Endothelial cell of umbilical vein (primary cell): ENCODE measurements around the gene ARRDC1. TPM values are rescaled to one million over a fixed set of nuclear protein-coding genes. Genes with fewer than 3 reads are reported as not detected.

Source experiments
- BruUV-seq: library from RNA; stranded (reverse); fragments of 400-500 nt; replicated peaks from 2 replicates; lab custom pipeline; 2021; lab: Mats Ljungman, UMichigan
- CTCF ChIA-PET: fragments of 300-600, 350-600 bp; sonication (Branson Sonifier 250); formaldehyde crosslinking; loops from one replicate; lab custom pipeline; 2021; ENCODE audit warnings: antibody characterized with exemption, inconsistent platforms; lab: Charles Lee
- POLR2A ChIA-PET: fragments of 300-600, 350-600 bp; sonication (Branson Sonifier 250); formaldehyde crosslinking; loops from one replicate; lab custom pipeline; 2021; ENCODE audit warnings: antibody characterized with exemption, inconsistent platforms; lab: Charles Lee
- DNase-seq: peaks from one replicate; pipeline ENCODE4 v3.0.0-alpha.2; 2011; ENCODE audit warnings: low read depth, low spot score
- FAIRE-seq: peaks from 2 replicates; lab custom pipeline; 2011; peaks lifted over from hg19 to GRCh38; lab: Jason Lieb, UNC
- H2AFZ ChIP-seq: 2 replicates; pipeline ENCODE4 v1.6.0; 2012; ENCODE audit warnings: low read depth, low read length, control low read depth, inconsistent platforms
- H3K27ac ChIP-seq: 2 replicates; pipeline ENCODE4 v1.5.1; 2011; ENCODE audit warnings: low read depth, mild to moderate bottlenecking, control low read depth, low read length, moderate library complexity; ENCODE audit not compliant: insufficient read depth
- H3K27me3 ChIP-seq, 2 experiments: 2 replicates each; pipeline versions ENCODE4 v1.6.0 to v1.6.1; 2011; ENCODE audit warnings: low read length in 2 of 2, mixed read lengths in 1 of 2; ENCODE audit not compliant: control insufficient read depth in 2 of 2, insufficient read depth in 2 of 2
- H3K36me3 ChIP-seq, 2 experiments: 2 replicates in 1 of 2; 3 replicates in 1 of 2; pipeline ENCODE4 v1.5.1; 2011; ENCODE audit warnings: low read length in 2 of 2, mild to moderate bottlenecking in 1 of 2, moderate library complexity in 1 of 2; ENCODE audit not compliant: control insufficient read depth in 2 of 2, insufficient read depth in 2 of 2; ENCODE audit errors: extremely low read depth in 1 of 2
- H3K4me1 ChIP-seq: 3 replicates; pipeline ENCODE4 v1.5.1; 2011; ENCODE audit warnings: mild to moderate bottlenecking, low read length; ENCODE audit not compliant: control insufficient read depth, insufficient read depth; ENCODE audit errors: extremely low read depth
- H3K4me2 ChIP-seq: 2 replicates; pipeline ENCODE4 v1.6.1; 2011; ENCODE audit warnings: low read length, control low read depth, mixed read lengths; ENCODE audit not compliant: insufficient read depth
- H3K4me3 ChIP-seq, 3 experiments: fragments of 200-600 bp in 1 of 3; sonication (generic), shearing (Covaris generic) in 1 of 3; replicated peaks in 1 of 3; 2 replicates each; pipeline ENCODE4 v1.5.1; 2011 to 2016; ENCODE audit warnings: control low read depth in 3 of 3, low read length in 3 of 3, mild to moderate bottlenecking in 2 of 3, inconsistent platforms in 1 of 3, low read depth in 1 of 3, moderate library complexity in 1 of 3; ENCODE audit not compliant: insufficient read depth in 1 of 3
- H3K79me2 ChIP-seq: 2 replicates; pipeline ENCODE4 v1.6.0; 2012; ENCODE audit warnings: low read length, inconsistent platforms; ENCODE audit not compliant: control insufficient read depth, insufficient read depth
- H3K9ac ChIP-seq: replicated peaks from 2 replicates; pipeline ENCODE3; 2011; ENCODE audit warnings: low read length, control low read depth; ENCODE audit not compliant: insufficient read depth; ENCODE audit errors: extremely low read depth
- H3K9me1 ChIP-seq: replicated peaks from 3 replicates; pipeline ENCODE4 v1.6.0; 2011; ENCODE audit warnings: mild to moderate bottlenecking, low read length; ENCODE audit not compliant: control insufficient read depth, insufficient read depth; ENCODE audit errors: extremely low read depth
- H3K9me3 ChIP-seq: replicated peaks from 2 replicates; pipeline ENCODE4 v1.5.1; 2012; ENCODE audit warnings: low read length, inconsistent platforms; ENCODE audit not compliant: control insufficient read depth, insufficient read depth
- H4K20me1 ChIP-seq: replicated peaks from 2 replicates; pipeline ENCODE3; 2011; ENCODE audit warnings: mild to moderate bottlenecking, low read length; ENCODE audit not compliant: control insufficient read depth, insufficient read depth; ENCODE audit errors: extremely low read depth
- CTCF ChIP-seq, 2 donors: IDR thresholded peaks; 1 replicate in 1 of 2; 2 replicates in 1 of 2; pipeline ENCODE4 v1.5.1; 2011; ENCODE audit warnings: low read length in 2 of 2, mild to moderate bottlenecking in 2 of 2, moderate library complexity in 2 of 2, control low read depth in 1 of 2, inconsistent platforms in 1 of 2, low read depth in 1 of 2; ENCODE audit not compliant: insufficient read depth in 1 of 2; ENCODE audit errors: extremely low read depth in 1 of 2
- EZH2 ChIP-seq: IDR thresholded peaks from 2 replicates; pipeline ENCODE4 v1.6.1; 2012; ENCODE audit warnings: borderline replicate concordance, low read depth, mild to moderate bottlenecking, moderate library complexity, low read length, inconsistent platforms; ENCODE audit not compliant: severe bottlenecking
- GATA2 ChIP-seq: IDR thresholded peaks from 2 replicates; pipeline ENCODE4 v1.7.0; 2011; ENCODE audit warnings: low read depth, mild to moderate bottlenecking, moderate library complexity, mixed read lengths, low read length; ENCODE audit not compliant: insufficient read length, insufficient read depth
- MYC ChIP-seq: IDR thresholded peaks from one replicate; pipeline ENCODE4 v1.6.1; 2011; ENCODE audit warnings: mild to moderate bottlenecking, low read depth, low read length
- dilution Hi-C: fragments of 300-500 bp; cut with MboI; formaldehyde crosslinking; loops from one replicate; pipeline ENCODE4 v1.15.0; 2019; ENCODE audit warnings: low sequenced_read_pairs; ENCODE audit not compliant: extremely low pct_ligation_motif_present
- intact Hi-C: fragments of 100-400 bp; cut with micrococcal nuclease; formaldehyde crosslinking; loops from one replicate; pipeline ENCODE4 v1.10.0; 2022
- polyA plus RNA-seq, 4 experiments: library from polyadenylated mRNA; depleted of rRNA in 3 of 4; stranded (reverse) in 3 of 4; unstranded in 1 of 4; fragments of >200 nt; gene quantifications; 2 replicates each; pipeline versions ENCODE4 v1.2.1 to v1.2.3, GENCODE V29; 2011 to 2012; ENCODE audit warnings: missing spikeins in 1 of 4
- total RNA-seq: library from RNA; stranded (reverse); gene quantifications from 2 replicates; pipeline ENCODE4 v1.2.3, GENCODE V29; 2021

ARRDC1 gene
- total and polyA plus RNA-seq, 2 donors (not counting 3 experiments of a cell fraction or from before 2014, with no cell fraction given), result 22.5 to 51.0 TPM

GRCh38 chr9:137610944-137611343 is 5.5 kb downstream of the ARRDC1 start:
- intact Hi-C loops (no loop called here), dilution Hi-C loops (no loop called here)
- H3K27me3 ChIP-seq, result no peaks in the 10 kb centered on the region
- H2AFZ ChIP-seq, result no peak overlapping the region
- no TSS peak for BruUV-seq
- no peak overlapping the region for H3K27ac ChIP-seq
- no peak for DNase-seq
- CTCF ChIA-PET, result no interaction called here
- no peaks in the 10 kb centered on the region for H3K9me1 ChIP-seq
- TF ChIP-seq MYC, result no peak
- no peak for TF ChIP-seq GATA2
- no peak for TF ChIP-seq EZH2
- no peak for TF ChIP-seq CTCF (IDR thresholded peaks at IDR 0.05; ENCODE audit: extremely low read depth in 1 of 2, insufficient read depth in 1 of 2, low read depth in 1 of 2, low read length in 2 of 2)
- no peak overlapping the region for H3K4me2 ChIP-seq
- H3K9ac ChIP-seq, result no peak overlapping the region
- H4K20me1 ChIP-seq, result no peaks in the 10 kb centered on the region
- H3K36me3 ChIP-seq, result peaks cover 0 to 13% of the 10 kb centered on the region in 2 experiments
- POLR2A ChIA-PET, result no interaction called here
- no peak for FAIRE-seq
- no peak overlapping the region for H3K4me3 ChIP-seq
- H3K9me3 ChIP-seq, result no peaks in the 10 kb centered on the region
- H3K79me2 ChIP-seq, result no peaks in the 10 kb centered on the region
- H3K4me1 ChIP-seq, result peaks cover 11% of the 10 kb centered on the region
